GM19467 (cell line): ENCODE data around the gene SSPN.
A peak's percentile ranks its signal among the peaks of the same experiment; 100 is the strongest.

Source experiments
- ATAC-seq: cut with Tn5 transposase; IDR thresholded peaks from one replicate; pipeline ENCODE4 v1.9.1; 2021; ENCODE audit warnings: mild to moderate bottlenecking, moderate library complexity; ENCODE audit not compliant: unreplicated experiment

SSPN gene

DNA sequence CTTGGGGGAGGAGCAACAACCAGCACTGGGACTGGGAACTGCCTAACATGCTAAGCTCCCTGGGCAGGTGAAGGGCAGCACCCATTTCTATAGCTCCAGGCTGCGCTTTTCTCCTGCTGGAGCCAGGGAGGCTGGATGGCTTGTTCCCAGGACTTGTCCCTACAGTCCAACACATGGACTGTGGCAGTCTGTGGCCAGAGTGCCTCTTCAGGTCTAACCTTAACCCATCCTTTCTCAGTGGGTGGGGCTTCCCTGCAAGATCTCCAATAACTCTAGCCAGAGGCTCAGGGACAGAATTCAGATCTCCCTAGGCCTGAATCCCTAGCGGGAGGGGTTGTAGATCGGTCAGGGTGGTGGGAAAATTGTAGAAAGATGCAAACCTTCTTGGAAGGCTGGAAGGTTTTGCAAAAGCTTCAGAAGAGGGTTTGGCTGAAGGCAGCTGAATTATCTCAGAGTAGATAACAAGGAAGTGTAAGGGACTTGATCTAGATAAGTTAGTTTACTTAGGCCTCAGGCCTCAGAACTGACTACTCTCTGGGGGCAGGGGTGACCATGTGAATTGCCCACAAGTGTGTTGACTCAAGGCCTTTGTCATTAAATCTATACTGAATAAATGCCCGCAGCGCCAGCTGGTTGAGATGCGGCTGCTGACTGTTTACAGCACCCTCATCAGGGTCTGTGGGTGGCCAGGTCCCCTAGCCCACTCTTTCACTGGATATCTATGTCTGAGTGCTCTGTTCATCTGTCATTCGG lies 60.7 kb downstream of the SSPN start:
- no peak for ATAC-seq

DNA sequence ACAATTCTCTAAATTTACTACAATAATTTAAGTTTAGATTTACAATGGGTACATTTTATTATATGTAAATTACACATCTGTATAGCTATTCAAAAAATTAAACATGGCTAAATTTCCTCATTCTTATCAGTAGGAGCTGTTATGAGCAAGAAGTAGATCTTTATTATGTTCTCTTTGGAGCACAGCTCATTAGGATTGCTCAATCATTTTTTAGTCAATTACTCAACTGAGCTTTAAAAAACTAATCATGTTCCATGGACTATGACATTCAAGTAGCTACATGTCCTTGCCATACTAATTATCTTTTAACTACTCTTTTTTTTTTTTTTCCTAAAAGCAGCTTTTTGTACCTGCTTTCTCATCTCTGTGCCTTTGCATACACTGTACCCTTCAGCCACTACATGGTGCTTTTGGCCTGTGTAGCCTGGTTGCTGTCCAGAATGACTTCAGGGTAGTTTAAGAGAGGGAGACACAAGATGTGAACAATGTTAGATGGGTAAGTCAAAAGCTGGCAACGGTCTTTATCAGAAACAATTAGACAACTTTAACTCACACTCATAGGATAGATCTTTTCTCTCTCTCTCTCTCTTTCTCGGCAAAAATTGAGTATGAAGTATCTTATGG lies 69.0 kb downstream of the SSPN start:
- no peak for ATAC-seq

DNA sequence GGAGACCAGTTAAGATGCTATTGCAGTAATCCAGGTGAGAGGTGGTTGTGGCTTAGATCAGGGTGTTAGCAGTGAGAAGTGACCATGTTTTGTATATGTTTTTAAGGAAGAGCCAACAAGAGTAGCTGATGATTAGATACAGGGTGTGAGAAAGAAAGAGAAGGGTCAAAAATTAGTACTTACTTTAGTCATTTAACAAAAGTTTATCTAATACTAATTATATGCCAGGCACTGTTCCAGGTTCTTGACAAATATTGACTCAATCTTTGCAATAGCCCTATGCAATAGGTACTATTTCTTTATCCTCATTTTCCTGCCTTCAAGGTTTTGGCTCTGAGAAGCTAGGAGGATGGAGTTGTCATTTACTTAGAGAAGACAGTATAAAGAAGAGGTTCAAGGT lies 70.2 kb downstream of the SSPN start:
- ATAC-seq: no peak

DNA sequence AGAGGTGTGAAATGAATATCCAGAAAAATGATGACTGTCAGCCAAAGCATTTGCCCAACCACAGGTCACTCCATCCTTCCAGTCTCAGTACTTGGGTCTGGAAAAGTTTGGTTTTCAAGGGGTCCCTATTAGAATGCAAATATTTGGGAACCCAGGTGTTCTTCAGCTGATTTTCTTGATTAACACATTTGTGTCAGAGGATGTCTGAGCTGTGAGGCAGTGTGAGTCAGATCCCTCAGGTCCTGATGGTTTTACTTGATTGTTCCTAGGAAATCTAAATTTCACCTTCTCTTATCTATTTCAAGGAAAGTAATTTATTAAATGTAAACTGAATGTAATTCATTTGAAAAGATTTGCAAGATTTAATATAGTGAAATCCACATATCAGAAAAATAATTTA lies 71.5 kb downstream of the SSPN start:
- no peak for ATAC-seq

DNA sequence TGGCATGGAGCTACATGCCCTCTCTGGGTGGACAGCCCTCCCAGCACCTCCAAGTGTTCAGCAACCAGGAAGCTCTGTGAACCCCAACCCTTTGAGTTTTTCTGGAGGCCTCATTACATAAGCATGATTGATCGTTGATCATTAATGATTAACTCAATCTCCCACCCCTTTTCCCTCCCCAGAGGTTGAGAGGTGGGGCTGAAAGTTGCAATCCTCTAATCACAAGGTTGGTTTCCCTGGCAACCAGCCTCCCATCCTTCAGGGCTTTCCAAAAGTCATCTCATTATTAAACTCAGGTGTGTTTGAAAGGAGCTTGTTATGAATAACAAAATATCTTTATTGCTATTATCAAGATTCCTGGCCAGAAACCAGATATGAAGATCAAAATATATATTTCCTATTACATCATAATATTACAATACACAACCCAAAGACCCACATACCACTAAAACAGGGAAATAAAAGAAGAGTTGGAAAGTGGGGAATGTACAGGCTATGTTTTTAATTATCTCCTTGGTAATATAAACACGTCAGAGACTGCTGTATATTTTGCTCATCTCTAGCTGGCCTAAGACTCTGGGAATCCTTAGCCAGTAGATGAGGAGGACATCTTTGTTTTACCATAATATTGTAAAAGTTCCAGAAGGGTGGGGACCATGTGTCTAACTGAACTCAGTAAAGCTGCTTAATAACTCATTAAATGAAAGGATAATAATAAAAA lies 73.6 kb downstream of the SSPN start:
- ATAC-seq: no peak

DNA sequence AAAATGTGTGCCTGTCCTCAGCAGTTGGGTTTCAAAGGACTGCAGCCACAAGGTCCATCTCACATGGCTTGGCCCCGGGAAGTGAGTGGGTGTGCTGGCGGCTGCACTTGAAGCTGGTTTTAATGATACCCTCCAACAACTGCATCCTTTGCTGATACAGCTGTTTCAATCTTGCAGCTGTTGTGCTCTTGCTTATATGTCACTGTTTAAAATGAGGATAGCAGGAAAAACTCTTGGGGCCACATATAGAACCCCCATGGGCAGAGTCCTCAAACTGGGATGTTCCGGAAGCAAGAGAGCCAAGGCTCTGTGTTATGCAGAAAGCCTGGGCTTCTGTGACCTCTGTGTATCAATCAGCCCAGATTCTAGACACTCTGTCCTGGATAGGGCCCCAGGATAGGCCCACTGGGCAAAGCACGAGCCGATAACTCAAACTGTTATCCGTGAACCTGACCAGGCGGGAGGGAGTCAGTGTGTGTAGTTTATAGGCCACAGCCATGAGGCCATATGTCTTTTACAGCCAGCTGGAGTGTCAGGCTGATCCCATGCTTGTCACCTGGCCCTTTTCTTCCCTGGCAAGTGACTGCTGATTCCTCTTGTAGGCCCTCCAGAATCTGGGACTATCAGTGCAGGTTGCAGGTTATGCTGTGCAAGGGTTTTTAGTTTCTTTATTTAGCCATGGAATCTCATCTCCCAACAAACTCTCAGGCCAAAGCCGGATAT lies 74.3 kb downstream of the SSPN start:
- no peak for ATAC-seq

DNA sequence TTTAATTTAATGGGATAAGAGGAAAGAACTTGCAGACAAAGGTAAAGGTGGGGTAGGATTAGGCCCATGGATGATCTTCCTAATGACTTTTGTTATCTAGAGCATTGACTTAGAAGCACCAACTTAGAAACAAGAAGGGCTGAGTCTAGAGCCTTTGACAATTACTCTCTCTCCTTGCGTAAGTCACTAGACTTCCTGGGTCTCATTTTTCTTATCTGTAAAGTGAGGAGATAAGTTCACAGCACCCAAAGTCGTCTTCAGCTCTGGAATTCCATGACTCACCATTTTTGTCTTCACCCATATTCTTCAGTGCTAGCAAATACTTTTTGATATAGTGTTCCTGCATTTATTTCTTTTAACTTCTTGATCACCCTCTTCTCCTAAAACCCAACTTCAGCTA lies 75.7 kb downstream of the SSPN start:
- no peak for ATAC-seq

DNA sequence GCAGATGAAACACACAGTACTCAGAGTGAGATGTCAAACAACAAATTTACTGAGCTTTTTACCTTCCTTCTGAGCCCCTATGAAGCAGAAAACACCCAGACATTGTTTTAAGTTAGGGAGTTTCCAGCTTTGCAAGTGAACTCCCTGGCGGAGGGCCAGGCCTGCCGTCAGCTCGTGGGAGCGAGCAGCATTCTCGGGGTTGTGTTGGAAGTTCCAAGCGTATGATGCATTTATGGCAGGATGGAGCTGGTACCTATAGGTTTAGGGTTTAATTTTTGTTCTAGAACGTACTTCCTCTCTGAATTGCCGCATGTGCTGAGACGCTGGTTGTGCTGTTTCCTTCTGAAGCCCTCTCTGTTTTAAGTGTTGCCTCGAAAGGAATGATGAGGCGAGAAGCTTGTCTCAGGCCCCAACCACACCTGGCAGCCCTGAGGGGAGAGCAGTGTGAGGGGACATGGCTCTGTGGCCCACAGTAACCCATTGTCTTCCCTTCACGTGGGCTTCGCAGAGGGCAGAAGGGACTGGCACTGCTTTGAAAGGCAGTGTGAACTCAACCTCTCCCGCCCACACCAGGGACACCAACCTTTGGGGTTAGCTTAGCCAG lies 76.6 kb downstream of the SSPN start:
- no peak for ATAC-seq

DNA sequence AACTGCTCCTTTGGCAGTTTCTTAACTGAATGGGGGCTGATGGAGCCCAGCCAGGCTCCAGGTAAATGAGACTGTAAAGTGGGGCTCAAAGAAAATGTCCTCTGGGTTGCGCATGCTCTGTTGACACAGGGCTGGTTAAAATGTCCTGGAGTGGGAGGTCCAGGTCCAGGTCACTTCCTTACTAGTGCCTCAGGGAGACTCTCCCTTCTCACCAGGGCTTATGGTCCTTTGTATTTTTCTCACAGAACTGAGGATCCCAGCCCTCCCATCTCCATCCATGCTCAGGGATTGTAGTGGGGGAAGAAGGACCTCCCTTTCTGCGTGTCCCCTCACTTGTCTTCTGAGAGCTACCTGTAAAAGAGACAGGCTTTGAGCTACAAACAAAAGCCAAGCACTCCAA lies 77.5 kb downstream of the SSPN start:
- no peak for ATAC-seq

DNA sequence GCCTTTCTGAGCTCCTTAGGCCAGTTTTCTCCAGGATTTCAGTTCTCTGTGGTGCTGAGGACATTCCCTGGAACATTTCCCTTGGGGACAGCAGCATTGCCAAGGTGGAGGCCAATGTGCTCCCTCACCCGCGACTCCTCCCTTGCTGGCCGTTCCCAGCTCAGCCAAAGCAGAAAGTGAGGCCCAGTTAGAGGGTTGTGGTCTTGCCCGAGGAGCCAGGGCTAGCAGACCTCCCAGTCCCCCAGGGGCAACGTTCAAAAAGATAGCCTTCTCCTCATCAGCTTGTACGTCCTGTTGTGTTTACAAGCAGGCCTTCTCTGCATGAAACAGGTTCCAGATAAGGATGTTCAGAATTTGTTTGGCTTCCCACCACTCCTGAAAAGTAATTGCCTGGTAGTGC lies 78.4 kb downstream of the SSPN start:
- no peak for ATAC-seq

DNA sequence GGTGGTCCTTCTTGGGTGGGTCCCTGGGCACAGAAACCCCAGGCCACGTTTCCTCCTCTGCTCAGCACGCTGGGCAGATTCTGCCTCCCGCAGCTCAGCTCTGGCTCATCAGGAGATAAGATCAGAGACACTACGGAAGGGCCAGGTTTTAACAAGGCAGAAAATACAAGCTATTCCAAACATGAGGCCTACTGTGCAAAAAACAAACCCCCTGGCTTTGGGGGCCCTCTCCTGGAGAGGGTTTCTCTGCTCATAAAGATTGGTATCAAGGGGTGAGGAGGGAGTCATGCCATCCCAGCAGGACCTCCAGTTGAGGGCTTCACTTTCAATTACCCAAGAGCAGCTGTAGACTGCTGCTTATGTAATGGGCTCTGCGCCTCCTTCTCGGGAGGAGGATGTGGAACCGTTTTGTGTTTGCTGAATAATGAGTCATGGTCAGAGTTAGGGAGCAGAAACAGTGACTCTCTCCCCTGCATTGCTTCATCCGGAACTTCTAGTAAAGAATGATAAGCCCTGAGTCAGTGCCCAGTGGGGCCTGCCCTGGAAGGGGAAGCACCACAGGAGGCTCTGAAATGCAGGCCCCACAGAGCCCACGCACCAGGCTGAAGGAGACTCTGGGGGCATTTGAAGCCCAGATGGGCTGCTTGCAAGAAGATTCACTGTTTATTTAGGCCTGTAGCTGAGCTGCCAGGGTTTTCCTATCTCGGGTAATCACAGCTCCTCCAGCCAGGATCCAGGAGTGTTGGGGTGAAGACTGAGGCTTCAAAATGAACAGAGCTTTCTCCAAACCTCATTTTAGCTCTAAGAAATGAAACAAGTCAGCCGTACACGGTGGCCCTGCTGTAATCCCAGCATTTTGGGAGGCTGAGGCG lies 79.3 kb downstream of the SSPN start:
- peak; percentile 86 for ATAC-seq

DNA sequence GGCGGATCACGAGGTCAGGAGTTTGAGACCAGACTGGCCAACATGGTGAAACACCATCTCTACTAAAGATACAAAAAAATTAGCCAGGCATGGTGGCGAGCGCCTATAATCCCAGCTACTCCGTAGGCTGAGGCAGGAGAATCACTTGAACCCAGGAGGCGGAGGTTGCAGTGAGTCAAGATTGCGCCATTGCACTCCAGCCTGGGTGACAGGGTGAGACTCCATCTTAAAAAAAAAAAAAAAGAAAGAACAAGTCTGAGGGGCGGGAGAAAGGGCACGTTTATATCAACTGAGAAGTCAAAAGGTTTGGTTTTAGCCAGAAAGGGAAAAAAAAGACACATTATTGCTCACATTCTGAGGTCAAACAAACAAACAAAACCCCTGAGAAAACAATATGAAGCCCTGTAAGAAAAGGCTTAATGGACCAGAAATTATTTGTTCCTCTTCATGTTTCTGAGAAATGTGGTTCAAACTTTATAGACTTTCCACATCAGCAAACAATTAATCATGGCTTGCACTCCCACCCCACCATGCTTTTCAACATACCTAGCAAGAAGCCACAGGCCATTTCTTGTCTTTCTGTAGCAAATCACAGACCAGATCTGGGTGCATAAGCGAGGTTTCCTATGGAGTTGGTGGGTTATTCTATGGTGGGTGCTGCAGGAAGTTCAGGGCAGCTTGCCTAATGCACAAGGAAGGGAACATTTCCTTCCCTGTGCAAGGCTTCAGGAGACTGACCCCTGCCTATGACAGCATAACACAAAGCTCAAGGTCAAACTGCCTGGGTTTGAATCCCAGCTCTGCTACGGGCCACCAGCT lies 80.1 kb downstream of the SSPN start:
- ATAC-seq: no peak

DNA sequence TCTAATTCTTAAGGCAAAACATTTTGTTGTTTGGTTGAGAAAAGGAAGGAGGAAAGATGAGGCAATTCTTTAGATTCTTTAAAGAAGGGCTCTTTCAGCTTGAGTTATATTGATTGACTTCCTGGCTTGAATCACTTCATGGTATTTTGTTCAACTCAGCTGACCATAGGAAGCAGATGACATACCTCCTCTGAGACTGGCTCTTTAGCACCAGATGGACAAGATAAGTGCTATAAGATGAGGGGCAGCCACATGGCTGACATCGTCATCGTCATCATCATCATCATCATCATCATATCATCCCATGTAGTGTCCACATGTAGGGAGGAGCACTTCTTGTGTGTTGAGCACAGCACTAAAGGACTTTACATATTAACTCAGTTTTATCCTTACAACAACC lies 81.3 kb downstream of the SSPN start:
- ATAC-seq: no peak

DNA sequence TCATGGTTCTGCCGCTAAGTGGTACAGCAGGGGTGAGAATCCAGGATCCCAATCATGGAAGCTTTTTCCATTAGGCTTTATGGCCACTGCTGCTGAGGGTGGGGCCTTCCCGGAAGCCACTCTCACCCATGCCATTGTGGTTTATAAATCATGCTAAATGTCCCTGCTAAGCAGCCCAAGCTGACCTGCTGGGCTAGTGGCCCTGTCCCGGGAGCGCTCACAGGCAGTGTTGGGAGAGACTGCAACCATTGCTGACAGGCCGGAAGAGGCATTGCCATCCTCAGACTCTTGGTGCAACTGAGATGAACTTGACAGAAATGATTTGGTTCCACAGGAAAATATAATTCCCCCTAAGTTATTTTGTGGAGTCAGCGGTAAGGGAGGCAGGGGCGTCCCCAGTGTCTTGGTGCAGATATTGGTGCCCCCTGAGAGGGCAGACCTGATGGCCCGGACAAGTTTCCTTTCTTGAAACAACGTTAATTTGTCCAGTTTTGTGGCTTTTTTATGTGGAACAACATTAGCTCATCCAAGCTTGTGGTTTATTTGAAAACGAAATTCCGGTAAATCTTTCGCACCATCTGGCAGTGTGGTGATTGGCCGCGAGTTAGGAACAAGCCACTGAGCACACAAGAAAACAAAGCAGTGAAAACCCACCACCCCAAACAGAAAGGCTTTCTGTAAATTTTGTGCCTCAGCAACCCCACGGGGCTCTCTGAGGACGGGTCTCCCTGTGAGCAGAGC lies 82.3 kb downstream of the SSPN start:
- no peak for ATAC-seq

DNA sequence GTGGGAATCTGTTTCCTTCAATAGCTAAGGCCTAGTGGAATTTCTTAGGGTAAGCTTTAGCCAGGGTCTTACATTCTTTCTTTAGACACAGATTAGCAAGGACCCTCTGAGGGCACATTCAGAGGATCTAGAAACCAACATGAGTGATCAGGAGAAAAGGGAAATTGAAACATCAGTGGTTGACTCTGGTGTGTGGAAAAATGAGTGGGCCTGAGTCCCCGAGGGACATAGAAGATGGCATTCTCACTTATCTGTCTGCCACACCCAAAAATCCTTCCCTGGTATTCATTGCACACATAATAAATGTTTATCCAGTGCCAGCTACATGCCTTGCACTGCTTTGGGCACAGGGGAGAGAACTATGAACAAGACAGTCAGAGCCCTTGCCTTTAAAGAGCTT lies 82.9 kb downstream of the SSPN start:
- no peak for ATAC-seq

DNA sequence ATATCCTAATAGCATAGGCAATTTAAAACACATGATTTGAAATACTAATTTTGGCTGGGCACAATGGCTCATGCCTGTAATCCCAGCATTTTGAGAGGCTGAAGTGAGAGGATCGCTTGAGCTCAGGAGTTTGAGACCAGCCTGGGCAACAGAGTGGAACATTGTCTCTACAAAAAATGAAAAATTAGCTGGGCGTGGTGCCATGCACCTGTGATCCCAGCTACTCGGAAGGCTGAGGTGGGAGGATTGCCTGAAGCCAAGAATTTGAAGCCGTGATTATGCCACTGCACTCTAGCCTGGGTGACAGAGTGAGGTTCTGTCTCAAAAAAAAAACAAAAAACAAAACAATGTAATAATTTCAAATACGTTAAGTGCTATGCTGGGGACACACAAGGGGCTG lies 83.3 kb downstream of the SSPN start:
- no peak for ATAC-seq

DNA sequence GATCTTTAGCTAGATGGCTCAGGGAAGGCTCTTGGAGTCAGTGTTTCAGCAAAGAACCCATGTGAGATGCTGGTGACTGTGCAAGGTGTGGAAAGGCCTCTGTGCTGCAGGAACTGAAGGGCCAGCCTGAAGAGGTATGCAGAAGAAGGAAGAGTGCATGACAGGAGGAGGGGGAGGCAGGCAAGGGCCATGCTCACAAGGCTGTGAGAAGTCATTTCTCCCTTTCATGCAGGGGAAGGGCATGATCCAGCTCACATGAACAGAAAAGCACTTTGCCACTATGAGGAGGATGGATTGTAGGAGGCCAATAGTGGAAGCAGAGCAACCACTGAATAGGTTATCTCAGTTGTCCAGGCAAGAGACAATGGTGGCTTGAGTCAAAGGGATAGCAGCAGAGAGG lies 83.7 kb downstream of the SSPN start:
- no peak for ATAC-seq

DNA sequence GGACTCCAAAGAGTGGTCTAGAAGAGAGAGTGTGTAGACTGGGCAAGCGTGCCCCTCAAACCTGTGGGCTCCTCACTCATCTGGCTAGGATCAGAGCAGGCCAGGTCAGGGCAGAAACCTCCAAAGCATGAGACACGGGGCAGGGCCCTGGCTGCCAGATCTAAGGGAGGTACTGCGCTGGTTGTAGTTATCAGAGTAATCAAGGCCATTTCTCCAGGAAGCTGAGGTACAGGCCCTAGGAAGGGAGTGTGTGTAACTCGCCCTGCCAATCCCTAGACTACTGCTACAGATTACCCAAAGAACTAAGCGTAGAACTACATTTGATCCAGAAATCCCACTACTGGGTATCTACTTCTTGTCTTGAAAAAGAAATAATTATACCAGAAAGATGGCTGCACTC lies 84.5 kb downstream of the SSPN start:
- no peak for ATAC-seq

DNA sequence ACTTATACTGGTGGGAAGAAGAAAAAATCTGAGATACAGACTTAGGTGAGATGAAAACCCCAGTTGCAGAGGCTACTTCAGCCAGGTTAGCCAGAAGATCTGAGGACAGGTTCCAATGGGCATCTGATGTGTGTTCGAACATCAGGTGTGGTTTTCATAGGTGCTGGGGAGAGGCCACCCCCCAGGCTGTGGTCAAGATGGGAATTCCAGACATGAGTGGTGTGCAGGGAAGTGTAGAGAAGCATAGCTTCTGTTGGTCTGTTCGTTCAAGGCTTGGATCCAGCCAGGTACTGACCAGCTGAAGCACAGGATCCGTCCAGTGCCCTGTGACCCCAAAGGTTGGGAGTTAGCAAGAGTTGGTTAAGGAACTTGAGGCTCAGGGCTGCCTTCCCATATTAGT lies 85.5 kb downstream of the SSPN start:
- no peak for ATAC-seq
